GM19467 (cell line): ENCODE results near the gene CACNA2D2.

Experiments
- ATAC-seq: cut with Tn5 transposase; IDR thresholded peaks from one replicate; pipeline ENCODE4 v1.9.1; 2021; ENCODE audit warnings: mild to moderate bottlenecking, moderate library complexity; ENCODE audit not compliant: unreplicated experiment

CACNA2D2 gene

DNA sequence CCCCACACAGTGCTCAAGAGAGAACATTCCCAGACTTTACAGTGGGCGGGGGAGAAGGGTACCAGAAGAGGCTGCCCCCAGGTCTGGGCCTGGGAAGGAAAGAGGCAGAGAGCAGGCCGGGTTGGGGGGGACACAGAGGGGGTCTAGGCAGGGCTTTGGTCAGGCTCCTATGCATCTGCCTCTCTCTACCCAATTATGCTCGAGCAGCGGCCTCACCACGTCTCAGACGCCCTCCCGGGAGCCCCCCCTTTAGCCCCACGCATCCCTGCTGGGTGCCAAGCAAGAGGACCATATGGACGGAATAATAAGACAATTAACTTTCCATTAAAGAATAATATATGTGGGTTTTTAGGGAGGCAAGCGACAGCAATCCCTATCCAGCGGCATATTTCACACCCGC lies 32.8 kb downstream of the CACNA2D2 start:
- no peak for ATAC-seq

DNA sequence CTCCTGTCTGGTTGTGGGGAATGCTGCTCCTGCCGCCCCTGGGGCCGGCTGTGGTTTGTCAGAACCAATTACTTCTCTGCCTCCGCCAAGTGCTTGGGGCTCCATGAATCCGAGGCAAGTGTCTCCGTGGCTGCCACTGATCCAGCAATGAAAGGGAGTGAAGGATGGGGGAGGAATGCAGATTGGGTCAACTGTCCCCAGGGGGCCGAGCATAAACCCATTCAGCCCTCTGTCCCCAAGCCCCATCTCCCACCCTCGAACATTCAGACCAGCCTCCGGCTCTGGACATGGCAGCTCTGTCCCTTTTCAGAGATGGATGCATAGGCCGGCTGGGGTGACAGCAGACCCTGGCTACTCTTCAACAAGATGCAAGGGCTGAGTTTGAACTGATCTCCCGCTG lies 35.5 kb downstream of the CACNA2D2 start:
- no peak for ATAC-seq

DNA sequence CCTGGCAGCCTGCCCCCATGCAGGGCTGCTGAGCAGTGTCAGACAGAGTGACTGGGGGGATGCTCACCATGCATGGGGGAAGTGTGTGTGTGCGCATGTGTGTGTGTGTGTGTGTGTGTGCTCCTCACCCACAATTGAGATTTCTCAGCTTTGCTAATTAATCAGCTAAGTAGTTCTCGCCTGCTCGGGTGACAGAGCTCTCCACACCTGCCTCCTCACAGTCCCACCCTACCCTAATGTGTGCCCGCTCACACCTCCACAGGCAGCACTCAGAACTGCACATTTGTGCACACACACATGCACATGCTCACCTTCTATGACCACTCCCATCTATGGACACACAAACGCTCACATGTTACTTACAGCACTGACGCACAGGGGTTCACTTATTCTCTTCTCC lies 37.3 kb downstream of the CACNA2D2 start:
- no peak for ATAC-seq

DNA sequence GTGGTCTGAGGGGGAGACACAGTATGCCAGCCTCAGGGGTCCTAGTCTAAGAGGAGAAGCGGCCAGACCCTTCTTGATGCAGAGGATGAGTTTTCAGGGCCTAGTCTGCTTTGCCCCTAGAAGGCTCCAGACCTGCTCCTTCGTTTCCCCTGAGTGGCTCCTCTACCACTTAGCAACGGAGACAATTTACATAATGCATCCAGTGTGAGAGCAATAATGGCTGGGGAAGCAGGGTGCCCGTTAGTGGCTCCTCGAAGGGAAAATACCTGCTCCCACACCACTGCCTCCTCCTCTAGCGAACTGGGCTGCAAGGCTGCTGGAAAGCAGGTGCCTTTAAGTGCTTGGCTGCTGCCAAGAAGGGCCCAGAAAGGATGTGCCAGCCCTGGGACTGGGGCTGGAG lies 38.9 kb downstream of the CACNA2D2 start:
- ATAC-seq: no peak

DNA sequence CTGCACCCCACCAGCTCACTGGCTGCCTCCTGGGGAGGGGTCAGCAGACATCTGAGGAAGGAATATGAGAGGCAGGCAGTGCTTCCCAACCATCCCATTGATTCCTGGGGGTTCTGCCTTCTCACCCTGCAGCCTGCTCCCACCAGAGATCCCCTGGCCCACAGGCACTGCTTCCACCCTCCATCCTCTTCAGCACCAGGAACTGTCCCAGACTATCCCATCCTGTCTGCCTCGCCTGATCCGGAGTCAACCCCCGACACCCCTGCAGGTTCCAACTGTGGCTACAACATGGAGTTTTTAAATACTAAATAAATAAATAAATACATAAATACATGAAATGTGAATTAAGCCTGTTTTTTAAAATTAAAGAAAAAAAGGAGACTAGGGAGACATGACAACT lies 43.6 kb downstream of the CACNA2D2 start:
- ATAC-seq: no peak

DNA sequence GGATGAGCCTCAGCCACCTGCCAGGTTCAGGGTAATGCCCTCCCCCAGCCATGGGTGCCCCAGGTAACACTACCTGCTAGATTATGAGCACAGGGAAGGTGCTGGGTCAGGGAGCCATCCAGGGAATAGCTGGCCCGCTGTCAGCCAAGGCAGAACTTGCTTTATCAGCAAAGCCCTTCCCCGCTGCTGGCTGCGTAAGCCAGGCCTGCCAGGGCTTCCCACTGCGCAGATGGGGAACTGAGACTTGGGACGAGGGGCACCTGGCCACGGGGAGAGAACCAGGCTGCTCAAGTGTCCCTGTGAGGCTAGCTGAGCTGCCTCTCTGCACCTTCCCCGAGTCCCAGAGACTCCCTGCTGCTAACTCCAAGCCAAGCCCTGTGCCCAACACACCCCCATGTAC lies 45.4 kb downstream of the CACNA2D2 start:
- ATAC-seq: no peak

DNA sequence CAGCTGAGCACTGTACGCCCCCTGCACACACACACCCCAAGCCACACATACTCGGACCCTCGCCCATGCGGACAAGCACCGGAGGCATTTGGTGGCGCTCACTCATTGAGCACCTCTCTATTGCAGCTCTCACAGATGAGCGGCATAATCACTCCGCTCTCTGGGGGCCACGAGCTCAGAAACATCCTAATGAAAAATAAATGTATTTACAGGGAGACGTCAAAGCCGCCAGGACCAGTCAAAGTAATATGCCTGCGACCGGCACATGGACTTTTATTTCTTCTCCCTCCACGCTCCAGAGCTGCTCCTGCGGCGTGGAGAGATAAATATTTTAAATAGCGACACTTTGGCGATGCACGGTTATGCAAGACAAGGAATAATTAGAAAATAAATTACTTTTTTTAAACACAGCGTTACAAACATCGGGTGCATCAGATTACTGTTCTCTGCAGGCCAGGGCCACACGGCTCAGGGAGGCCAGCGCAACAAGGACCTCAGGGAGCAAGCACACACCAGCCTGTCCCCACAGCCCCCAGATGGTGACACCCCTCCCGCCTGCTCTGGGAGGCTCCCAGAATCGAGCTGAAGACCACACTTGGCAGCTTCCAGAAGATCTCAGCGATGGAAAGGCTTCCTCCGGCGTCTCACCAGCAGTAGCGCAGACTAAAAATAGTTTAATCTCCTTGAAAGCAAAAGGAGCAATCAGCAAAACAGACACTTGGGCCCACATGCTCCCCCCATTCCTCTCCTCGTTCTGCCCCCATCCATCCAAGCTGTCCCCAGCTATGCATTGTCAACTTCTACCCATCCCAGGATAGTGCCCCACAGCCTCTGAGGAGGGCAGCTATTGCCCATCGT lies 48.0 kb downstream of the CACNA2D2 start:
- ATAC-seq: no peak

DNA sequence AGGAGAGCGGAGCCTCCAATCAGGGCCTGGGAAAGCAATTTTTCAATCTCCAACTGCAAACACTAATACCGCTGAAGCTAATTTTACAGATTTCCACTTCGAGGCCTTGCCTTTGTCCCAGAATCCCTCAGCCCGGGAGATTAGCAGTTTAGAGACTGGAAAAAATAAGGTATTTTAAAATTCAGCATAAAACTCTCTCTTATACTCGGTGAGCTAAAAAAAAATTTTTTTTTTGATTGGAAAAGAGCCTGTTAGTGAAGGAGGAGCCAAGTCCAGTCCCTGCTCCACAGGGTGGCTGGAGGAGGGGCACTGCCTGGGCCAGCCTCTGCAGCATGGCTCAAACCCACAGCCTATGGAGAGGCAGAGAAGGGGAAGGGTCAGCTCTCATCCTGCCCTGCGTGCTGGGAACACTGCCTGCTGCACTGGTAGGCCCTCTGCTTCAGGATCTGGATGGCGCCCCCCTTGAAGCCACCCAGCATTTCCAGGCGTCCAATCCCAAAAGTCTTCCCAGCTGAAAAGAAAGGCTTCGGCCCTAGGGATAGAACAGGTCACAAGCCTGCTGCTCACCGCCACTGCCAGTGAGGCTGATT lies 48.9 kb downstream of the CACNA2D2 start:
- ATAC-seq: no peak

DNA sequence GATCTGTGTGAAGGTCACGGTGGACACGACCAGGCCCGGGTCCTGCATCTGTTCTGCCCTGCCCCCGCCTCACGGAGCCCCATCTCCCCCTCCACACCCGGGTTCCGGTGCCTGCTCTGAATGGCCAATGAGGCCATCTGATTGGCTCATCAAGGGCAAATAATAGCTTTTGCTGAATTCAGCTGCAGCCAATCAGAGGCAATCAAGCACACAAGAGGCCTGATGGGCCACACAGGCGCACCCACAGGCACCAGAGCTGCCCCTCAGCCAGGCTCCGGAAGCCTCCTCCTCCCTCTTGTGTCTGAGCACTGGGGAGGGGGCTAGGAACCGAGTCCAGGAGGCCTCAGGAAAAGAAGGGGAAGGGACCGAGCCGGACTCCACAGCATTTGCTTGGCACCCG lies 49.5 kb downstream of the CACNA2D2 start:
- no peak for ATAC-seq

DNA sequence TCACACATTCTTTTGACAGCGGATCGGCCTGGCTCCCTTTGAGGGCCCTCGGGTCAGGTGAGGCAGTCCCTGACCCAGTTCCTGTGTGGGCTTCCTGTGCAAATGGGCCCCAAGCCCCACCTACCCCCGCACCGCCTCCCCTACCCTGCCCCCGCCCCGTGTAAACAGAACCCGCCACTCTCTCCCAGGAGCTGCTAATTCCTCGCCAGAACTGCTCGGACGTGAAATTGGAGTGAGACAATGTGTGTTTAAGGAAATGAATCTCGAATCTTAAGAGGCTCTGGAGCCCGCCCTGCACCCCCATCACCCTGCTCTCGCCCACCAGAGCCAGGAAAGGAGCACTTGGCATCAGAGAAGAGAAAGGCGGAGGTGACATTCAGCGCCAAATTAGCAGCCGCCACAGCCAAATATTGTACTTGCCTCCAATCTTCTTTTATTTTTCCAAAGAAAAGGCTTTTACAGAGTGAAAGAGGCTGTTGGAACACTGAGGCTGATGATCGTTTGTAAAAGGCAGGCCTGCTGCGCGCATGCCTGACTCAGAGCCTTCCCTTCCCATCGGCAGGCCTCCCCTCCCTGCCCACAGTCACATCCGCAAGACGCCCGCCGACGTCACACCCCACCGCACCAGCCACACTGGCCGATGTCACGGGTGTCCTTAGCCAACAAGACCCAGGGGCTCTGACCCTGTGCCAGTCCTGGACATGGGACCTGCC lies 53.1 kb downstream of the CACNA2D2 start:
- ATAC-seq: no peak

DNA sequence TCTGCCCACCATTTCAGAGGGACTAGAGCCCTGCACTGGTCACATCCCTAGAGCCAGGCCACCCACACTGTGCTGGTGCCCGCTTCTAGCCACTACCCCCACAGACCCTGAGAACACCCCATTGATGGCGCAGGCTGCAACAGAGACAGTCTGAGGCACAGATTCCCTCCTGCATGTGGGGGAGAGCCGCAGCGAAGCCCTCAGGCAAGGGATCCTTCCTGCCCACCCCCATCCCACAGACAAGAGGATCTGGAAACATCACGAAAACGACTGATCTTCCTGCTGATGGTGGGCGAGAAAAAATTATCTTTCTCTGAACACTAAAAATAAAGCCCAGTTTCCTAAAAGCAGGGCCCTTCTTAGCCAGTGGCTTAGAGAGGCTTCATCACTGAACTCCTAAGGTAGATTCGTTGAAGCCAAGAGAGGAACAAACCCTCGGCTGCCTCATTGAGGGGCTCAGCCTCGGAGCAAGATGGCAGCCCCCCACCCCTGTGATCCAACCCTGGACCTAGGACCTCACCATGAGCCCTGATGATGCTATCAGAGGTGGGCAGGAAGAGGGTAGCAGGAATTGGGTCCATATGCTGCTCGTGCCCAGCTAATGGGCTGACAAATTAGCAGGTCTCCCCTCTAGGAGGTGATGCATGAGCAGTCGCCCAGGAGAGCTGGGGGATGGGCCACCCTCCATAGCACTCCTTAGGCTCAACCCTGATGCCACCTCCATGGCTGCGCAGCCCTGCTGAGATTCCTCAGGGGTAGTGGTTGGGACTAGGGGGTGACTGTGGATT lies 54.5 kb downstream of the CACNA2D2 start:
- no peak for ATAC-seq

DNA sequence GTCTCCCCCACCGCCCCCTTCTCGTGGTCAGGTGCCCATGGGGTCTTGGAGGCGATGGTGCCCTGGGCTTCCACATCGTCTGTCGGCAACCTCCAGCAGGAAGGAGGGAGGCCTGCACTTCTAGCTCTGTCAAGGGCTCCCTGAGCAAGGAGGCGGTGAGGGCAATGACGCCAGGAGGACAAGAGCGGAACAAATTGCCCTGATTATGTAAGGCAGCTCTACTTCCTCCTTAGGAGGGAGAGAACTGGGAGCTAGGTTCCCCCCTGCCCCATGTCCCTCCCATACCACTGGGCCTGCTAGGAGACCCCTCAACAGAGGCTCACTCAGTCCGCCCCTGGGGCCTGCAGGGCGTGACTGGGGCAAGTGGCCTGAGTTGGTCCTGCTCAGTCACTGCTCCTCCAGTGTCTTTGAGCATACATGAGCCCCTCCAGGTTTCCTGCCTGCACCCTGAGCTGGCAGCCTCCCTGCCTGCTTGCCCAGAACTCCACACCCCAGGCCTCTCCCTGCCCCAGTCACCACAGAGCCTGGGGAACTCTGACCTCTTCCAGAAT lies 56.1 kb downstream of the CACNA2D2 start:
- ATAC-seq: no peak

DNA sequence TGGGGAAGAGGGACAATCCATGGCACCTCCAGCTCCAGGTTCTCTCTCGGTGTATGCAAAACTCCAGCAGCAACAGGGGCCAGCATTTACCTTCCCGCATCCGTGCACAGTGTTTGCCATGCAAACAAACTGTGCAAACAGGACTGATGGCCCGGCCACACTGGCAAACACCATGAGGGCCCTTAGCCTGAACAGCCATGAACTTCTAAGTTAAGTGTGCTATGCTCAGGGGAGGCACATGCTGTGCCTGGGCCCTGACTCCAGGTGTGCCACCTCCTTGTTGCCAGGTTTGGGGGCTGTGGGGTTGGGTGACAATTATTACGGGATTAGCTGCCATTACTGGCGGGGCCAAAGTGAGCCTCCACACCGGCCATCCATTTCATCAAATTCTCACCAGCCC lies 57.5 kb downstream of the CACNA2D2 start:
- no peak for ATAC-seq

DNA sequence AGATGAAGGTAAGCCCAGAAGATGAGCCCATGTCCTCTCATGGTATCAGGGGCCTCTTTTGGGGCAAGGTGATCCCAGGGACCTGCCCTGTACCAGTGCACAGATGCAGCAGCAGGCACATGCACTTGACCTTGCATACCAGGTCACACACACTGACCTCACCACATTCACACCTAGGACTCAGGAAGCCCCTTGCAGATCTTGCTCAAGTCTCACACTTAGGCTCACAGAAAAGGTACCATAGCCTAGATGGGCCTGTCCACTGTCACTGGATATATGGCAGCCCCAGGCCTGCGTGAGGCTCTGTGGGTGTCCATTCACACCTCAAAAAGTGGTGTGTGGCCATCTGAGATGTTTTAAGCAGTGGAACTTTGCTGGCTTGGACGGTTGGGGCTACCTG lies 58.7 kb downstream of the CACNA2D2 start:
- no peak for ATAC-seq

DNA sequence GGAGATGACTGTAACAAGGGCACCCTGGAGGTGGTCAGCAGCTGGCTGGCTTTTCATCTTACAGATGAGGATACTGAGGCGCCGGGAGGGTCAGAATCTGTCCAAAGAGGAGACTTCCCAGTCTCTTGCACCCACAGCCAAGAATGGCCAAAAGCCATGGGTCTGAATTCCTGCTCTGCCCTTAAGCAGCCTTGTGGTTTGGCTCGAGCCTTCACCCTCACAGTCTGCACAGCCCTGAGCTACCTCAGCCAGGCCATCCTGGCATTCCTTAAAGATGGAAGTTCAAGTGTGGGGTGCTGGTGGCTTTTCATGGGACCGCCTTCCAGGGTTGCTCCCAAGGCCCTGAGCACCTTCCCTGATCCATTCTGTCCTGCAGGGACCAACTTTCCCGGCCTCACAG lies 59.2 kb downstream of the CACNA2D2 start:
- ATAC-seq: no peak

DNA sequence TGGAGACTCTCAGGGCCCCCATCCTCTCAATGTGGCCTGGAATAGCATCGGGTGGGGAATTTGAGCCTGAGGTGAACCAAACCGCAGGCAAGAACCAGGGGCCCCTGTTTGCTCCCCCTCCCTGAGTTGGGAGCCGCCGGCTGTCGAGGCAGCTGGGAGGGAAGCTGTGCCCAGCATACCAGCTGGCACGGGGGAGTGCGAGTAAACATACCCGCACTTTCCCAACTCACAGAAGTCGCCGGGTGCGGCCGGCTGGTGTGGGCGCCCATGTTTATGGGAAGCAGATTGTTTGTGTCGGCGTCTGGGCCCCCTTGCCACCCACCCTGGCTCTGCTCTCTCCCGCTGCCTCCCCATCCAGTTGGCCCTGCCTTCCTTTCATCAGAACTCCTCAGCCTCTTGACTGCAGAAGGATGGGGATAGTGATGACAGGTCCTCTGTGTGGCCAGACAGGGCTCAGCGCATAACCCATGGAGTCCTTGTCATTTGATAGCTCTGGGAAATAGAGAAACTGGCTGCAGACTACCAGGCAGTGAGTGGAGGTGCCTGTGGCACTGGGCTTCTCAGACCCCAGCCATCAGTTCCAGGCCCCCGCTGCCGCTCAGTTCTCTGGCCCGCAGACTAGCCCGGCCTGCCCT lies 60.4 kb downstream of the CACNA2D2 start:
- no peak for ATAC-seq

DNA sequence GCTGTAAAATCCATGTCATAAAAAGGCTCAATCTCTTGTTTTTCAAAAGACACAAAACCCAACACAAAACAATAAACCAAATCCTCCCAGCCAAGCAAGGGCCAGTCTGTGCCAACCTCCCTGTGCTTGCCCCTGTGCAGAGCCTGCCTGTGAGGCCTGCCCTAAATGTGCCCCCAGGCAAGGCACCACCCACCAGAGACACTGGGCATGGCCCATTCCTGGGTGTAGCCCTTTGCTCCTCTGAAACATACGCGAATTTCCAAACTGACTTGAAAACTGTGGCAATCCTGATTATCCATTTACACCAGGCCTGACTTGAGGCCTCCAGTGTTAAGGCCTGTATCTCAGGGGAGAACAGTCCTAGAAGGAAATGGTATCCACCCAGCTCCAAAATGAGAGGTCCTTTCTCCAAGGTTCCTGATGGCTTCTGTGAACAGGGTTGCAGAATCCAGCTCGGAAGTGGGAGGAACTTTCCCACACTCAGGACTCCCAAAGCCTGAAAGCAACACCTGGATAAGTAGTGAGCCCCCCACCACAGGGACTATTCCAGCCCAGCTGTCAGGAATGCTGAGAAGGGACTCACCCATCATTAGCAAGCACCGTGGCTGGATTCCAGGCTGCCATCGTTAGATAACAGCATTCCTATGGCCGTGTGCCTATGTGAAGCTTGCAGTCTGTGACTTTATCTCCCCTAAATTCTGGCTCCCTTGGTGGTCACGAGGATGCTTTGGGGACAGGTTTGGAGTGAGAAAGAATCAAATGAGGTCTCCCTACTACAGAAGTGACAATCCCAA lies 61.8 kb downstream of the CACNA2D2 start:
- no peak for ATAC-seq

DNA sequence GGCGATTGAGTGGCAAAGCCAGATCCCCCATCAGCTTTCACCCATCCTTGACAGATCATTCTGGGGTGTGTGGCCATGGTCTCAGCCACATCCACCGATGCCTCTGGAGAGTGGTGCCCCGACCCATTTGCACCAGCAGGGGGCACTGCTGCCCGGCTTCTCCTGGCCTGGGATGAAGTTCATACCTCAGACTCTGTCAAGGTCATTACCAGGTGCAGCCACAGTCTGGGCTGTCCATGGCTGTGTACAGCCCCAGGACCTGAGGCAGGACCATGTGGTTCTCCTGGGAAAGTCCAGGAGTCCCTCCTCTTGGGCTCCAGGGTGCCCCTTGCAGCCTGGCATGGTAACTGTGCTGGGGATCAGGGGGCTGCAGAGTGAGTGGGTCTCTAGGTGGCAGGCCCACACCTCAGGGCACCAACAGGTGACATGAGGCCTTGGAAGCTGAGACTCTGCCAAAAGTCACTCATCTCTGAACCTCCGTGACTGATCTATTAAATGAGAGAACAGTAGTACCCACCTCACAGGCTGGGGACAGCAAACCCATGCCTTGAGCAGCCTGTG lies 67.2 kb downstream of the CACNA2D2 start:
- no peak for ATAC-seq

DNA sequence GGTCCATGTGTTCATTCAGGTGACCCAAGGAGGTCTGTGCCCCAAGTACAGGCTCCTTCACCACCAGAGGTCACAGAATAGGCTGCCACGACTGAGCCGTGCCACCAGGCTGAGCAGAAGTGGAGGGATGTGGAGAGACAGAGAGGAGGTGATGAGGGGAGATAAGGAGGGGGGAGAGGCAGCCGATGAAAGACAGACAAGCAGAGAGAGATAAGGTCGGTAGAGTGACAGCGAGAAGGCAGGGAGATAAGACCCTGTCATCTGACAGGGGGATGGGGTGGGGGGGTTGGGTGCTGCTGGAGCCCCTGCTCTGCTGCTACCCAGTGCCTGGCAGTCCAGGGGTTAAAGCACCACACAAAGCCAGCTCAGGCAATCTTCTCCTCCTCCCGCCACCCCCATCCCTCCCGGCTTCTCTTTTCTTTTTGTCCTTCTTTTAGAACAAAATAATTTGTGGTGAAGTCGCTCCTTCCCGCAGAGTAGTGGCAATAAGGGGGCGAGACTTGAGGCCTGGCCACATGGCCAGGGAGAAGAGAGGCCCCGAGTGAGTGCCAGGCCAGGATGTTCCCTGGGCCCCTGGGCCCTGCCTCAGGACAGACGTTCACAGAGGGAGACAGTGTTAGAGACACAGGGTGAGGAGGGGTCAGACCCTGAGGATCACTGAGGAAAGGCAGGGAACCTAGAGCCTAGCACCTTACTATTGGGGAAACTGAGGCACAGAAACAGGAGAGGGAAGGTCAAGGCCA lies 67.9 kb downstream of the CACNA2D2 start:
- ATAC-seq: no peak
